H1 (cell line): ENCODE data around the gene SPAG5. TPM values are rescaled to one million over a fixed set of nuclear protein-coding genes. Genes with fewer than 3 reads are reported as not detected.

ENCODE experiments used
- ATF2 ChIP-seq: IDR thresholded peaks from 2 replicates; pipeline ENCODE4 v1.6.1; 2012; ENCODE audit warnings: low read length, inconsistent platforms
- BCL11A ChIP-seq, 2 experiments: IDR thresholded peaks; one replicate each; pipeline ENCODE4 v1.6.1; 2011; ENCODE audit warnings: low read depth in 2 of 2, low read length in 2 of 2, mild to moderate bottlenecking in 2 of 2
- BRCA1 ChIP-seq: IDR thresholded peaks from 2 replicates; pipeline ENCODE4 v1.6.1; 2012; ENCODE audit warnings: low read depth, low read length, improper control_type of control experiment
- CHD7 ChIP-seq: fragments of 300-600 bp; sonication (generic); IDR thresholded peaks from 2 replicates; pipeline ENCODE4 v1.7.1; 2012; ENCODE audit warnings: low read length, moderate library complexity, mild to moderate bottlenecking, inconsistent platforms; ENCODE audit not compliant: insufficient replicate concordance
- CTBP2 ChIP-seq: IDR thresholded peaks from 2 replicates; pipeline ENCODE4 v1.7.0; 2011; ENCODE audit warnings: borderline replicate concordance, mild to moderate bottlenecking, moderate library complexity, mixed read lengths, low read length; ENCODE audit not compliant: insufficient read depth, insufficient read length
- ZNF274 ChIP-seq: IDR thresholded peaks from 2 replicates; pipeline ENCODE4 v1.7.0; 2012; ENCODE audit warnings: low read length, borderline replicate concordance; ENCODE audit errors: extremely low read depth
- polyA plus RNA-seq, 7 experiments: library from polyadenylated mRNA; depleted of rRNA in 3 of 7; stranded (reverse) in 5 of 7; unstranded in 2 of 7; fragments of >200 nt in 5 of 7; fragments of 200-250 nt in 2 of 7; gene quantifications; 1 replicate in 5 of 7; 2 replicates in 1 of 7; 4 replicates in 1 of 7; pipeline versions ENCODE4 v1.2.1 to v1.2.3, GENCODE V29; 2011 to 2013; ENCODE audit warnings: missing spikeins in 2 of 7, mixed read lengths in 2 of 7
- total RNA-seq: library from RNA; stranded (reverse); fragmentation: NEBNext Ultra II Directional; extraction: Animal tissue kit (Norgen Biotek cat#: 25700); gene quantifications from 2 replicates; pipeline ENCODE4 v1.2.1, GENCODE V29; 2021

SPAG5 gene
- total and polyA plus RNA-seq, 2 of the 8 experiments (the other 6 are each of a cell fraction or from before 2014, with no cell fraction given) = 57.1 to 129 TPM

GRCh38 chr17:28578246-28579195, 20.3 kb downstream of the SPAG5 start (continued):
- no peak for TF ChIP-seq CHD7
- no peak for TF ChIP-seq ZNF274
- TF ChIP-seq ATF2 = no peak
- no peak for TF ChIP-seq CTBP2
- no peak for TF ChIP-seq BCL11A (IDR thresholded peaks at IDR 0.05; ENCODE audit: low read depth in 2 of 2, low read length in 2 of 2)
- TF ChIP-seq BRCA1 = no peak
